Spinal cord (tissue), 10 donors: ENCODE results near the gene MYH9. TPM values are rescaled to one million over a fixed set of nuclear protein-coding genes. Genes with fewer than 3 reads are reported as not detected.

Experiments used
- DNase-seq, 6 donors: peaks; one replicate each; pipeline versions ENCODE4 v3.0.0 to v3.0.0-alpha.2; 2013 to 2015; ENCODE audit warnings: low spot score in 6 of 6, low read depth in 4 of 6
- H3K27ac ChIP-seq: one replicate; pipeline ENCODE4 v1.5.1; 2013; ENCODE audit warnings: low read depth, low read length, control low read depth
- H3K27me3 ChIP-seq: one replicate; pipeline ENCODE4 v1.6.1; 2013; ENCODE audit warnings: low read length; ENCODE audit not compliant: control insufficient read depth, insufficient read depth
- H3K36me3 ChIP-seq: one replicate; pipeline ENCODE4 v1.6.1; 2013; ENCODE audit warnings: low read length; ENCODE audit not compliant: control insufficient read depth, insufficient read depth
- H3K4me1 ChIP-seq: one replicate; pipeline ENCODE4 v1.6.1; 2013; ENCODE audit warnings: low read length; ENCODE audit not compliant: control insufficient read depth, insufficient read depth
- H3K4me3 ChIP-seq: one replicate; pipeline ENCODE4 v1.5.1; 2013; ENCODE audit warnings: low read depth, low read length, control low read depth
- H3K9me3 ChIP-seq: one replicate; pipeline ENCODE4 v1.6.1; 2013; ENCODE audit warnings: low read length; ENCODE audit not compliant: control insufficient read depth, insufficient read depth
- WGBS: methylation state at CpG from one replicate; pipeline ENCODE4 v1.1.5; 2013; ENCODE audit warnings: missing lambda C conversion rate; ENCODE audit not compliant: insufficient coverage; 5-methylcytosine and 5-hydroxymethylcytosine counted together
- polyA plus RNA-seq, 2 donors: library from polyadenylated mRNA; unstranded; fragments of 120-200 nt; gene quantifications; one replicate each; pipeline ENCODE4 v1.2.1, GENCODE V29; 2013; ENCODE audit not compliant: insufficient read length in 2 of 2
- total RNA-seq, 2 donors: library from RNA; depleted of rRNA in 1 of 2; stranded (reverse); fragments of 120-200 nt in 1 of 2; fragments of >200 nt in 1 of 2; gene quantifications; one replicate each; pipeline versions ENCODE4 v1.2.3 to v1.2.4, GENCODE V29; 2013 to 2014
- donor health status: healthy.

The MYH9 gene
- total and polyA plus RNA-seq, 4 donors: 78.7 to 122 (median 88.2) TPM

GRCh38 chr22:36319595-36320497 is 67.9 kb downstream of the MYH9 start:
- H3K4me3 ChIP-seq: no peak overlapping the region
- H3K36me3 ChIP-seq: peaks cover 82% of the 10 kb centered on the region
- no peak for DNase-seq
- 95% methylated on average over 26 of the region's 26 CpGs for whole genome bisulfite sequencing
- no peaks in the 10 kb centered on the region for H3K27me3 ChIP-seq
- no peak overlapping the region for H3K27ac ChIP-seq
- no peaks in the 10 kb centered on the region for H3K9me3 ChIP-seq
- H3K4me1 ChIP-seq: peaks cover 18% of the 10 kb centered on the region

GRCh38 chr22:36318442-36318841 is 69.3 kb downstream of the MYH9 start:
- H3K27ac ChIP-seq: no peak overlapping the region
- 82% methylated on average over 7 of the region's 12 CpGs for WGBS

GRCh38 chr22:36317658-36318271 is 70.0 kb downstream of the MYH9 start:
- Histone ChIP-seq H3K27me3 (no peaks in the 10 kb centered on the region), H3K36me3 (peaks cover 82% of the 10 kb centered on the region), H3K4me1 (no peaks in the 10 kb centered on the region), H3K9me3 (no peaks in the 10 kb centered on the region), H3K27ac (no peak overlapping the region), H3K4me3 (no peak overlapping the region)
- 83% methylated on average over 17 of the region's 20 CpGs for WGBS
- DNase-seq: no peak

More at GRCh38 chr22:36318442-36318841, 69.3 kb downstream of the MYH9 start:
- H3K4me3 ChIP-seq: no peak overlapping the region
- peaks cover 5% of the 10 kb centered on the region for H3K4me1 ChIP-seq
- H3K27me3 ChIP-seq: no peaks in the 10 kb centered on the region
- H3K9me3 ChIP-seq: no peaks in the 10 kb centered on the region
- DNase-seq: no peak
- peaks cover 83% of the 10 kb centered on the region for H3K36me3 ChIP-seq

GRCh38 chr22:36316419-36316818 is 71.3 kb downstream of the MYH9 start:
- no peak for DNase-seq
- WGBS: 97% methylated on average over 8 of the region's 14 CpGs
- Histone ChIP-seq H3K9me3 (no peaks in the 10 kb centered on the region), H3K4me3 (no peak overlapping the region), H3K27ac (no peak overlapping the region), H3K27me3 (no peaks in the 10 kb centered on the region), H3K36me3 (peaks cover 84% of the 10 kb centered on the region), H3K4me1 (no peaks in the 10 kb centered on the region)

GRCh38 chr22:36315325-36315724 is 72.4 kb downstream of the MYH9 start:
- 92% methylated on average over 6 of the region's 7 CpGs for WGBS
- no peak for DNase-seq
- no peak overlapping the region for H3K4me3 ChIP-seq
- H3K4me1 ChIP-seq: no peaks in the 10 kb centered on the region
- no peaks in the 10 kb centered on the region for H3K9me3 ChIP-seq
- H3K27ac ChIP-seq: no peak overlapping the region
- H3K27me3 ChIP-seq: no peaks in the 10 kb centered on the region
- peaks cover 84% of the 10 kb centered on the region for H3K36me3 ChIP-seq

- no peaks in the 10 kb centered on the region for H3K9me3 ChIP-seq
- H3K4me3 ChIP-seq: no peak overlapping the region
- no peaks in the 10 kb centered on the region for H3K27me3 ChIP-seq
- H3K36me3 ChIP-seq: peaks cover 86% of the 10 kb centered on the region
- DNase-seq: no peak
- no peak overlapping the region for H3K27ac ChIP-seq
- WGBS: 92% methylated on average over 18 of the region's 18 CpGs
- no peaks in the 10 kb centered on the region for H3K4me1 ChIP-seq
Observed at GRCh38 chr22:36311386-36312085, 76.2 kb downstream of the MYH9 start.

GRCh38 chr22:36308880-36309279 is 78.9 kb downstream of the MYH9 start:
- Histone ChIP-seq H3K36me3 (peaks cover 93% of the 10 kb centered on the region), H3K9me3 (no peaks in the 10 kb centered on the region), H3K4me3 (no peak overlapping the region), H3K4me1 (no peaks in the 10 kb centered on the region), H3K27me3 (no peaks in the 10 kb centered on the region), H3K27ac (no peak overlapping the region)
- no peak for DNase-seq
- 86% methylated on average over 17 of the region's 17 CpGs for WGBS

- 94% methylated on average over 18 of the region's 18 CpGs for WGBS
- H3K9me3 ChIP-seq: no peaks in the 10 kb centered on the region
- H3K4me3 ChIP-seq: no peak overlapping the region
- no peak overlapping the region for H3K27ac ChIP-seq
- no peaks in the 10 kb centered on the region for H3K27me3 ChIP-seq
- H3K4me1 ChIP-seq: peaks cover 4% of the 10 kb centered on the region
- no peak for DNase-seq
- peaks cover 88% of the 10 kb centered on the region for H3K36me3 ChIP-seq
Observed at GRCh38 chr22:36306227-36306626, 81.5 kb downstream of the MYH9 start.

- H3K36me3 ChIP-seq: peaks cover 88% of the 10 kb centered on the region
- WGBS: 95% methylated on average over 19 of the region's 19 CpGs
- H3K4me1 ChIP-seq: peaks cover 4% of the 10 kb centered on the region
- no peak overlapping the region for H3K4me3 ChIP-seq
- no peak for DNase-seq
- H3K9me3 ChIP-seq: no peaks in the 10 kb centered on the region
- H3K27ac ChIP-seq: no peak overlapping the region
- no peaks in the 10 kb centered on the region for H3K27me3 ChIP-seq
Observed at GRCh38 chr22:36305813-36306212, 82.0 kb downstream of the MYH9 start.
